ENCODE measurements around the gene PLD4.
"Not testable (repeated sequence)": the region's sequence is repeated elsewhere in the genome, so short reads cannot be mapped to it uniquely, and the experiment has no call there.

The PLD4 gene

GRCh38 chr14:104900639-104901512, 23.8 kb upstream of the PLD4 start:
- DNase-seq = no peak

DNA sequence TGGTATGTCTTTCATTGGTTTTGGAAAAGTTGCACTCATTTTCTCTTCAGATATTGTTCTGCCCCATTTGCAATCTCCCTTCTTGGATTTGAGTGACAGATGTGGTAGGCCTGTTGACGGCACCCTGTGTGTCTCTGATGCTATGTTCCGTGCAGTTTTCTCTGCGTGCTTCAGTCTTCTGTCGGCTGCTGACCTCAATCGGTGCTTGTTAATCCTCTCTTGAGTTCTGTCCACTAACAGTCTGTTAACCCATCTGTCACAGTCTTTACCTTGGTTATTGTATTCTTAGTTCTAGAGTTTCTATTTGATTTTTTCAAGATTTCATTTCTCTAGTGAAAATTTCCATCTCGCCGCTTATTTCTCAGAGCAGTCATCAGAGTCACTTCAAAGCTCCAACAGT, 20.7 kb upstream of the PLD4 start:
- DNase-seq = no peak

GRCh38 chr14:104904650-104905578, 19.8 kb upstream of the PLD4 start:
- not testable (repeated sequence) for DNase-seq

- DNase-seq = not testable (repeated sequence)
Observed at GRCh38 chr14:104905579-104905933, 19.1 kb upstream of the PLD4 start.

- DNase-seq = no peak
Observed at GRCh38 chr14:104908303-104908702, 16.4 kb upstream of the PLD4 start.

DNA sequence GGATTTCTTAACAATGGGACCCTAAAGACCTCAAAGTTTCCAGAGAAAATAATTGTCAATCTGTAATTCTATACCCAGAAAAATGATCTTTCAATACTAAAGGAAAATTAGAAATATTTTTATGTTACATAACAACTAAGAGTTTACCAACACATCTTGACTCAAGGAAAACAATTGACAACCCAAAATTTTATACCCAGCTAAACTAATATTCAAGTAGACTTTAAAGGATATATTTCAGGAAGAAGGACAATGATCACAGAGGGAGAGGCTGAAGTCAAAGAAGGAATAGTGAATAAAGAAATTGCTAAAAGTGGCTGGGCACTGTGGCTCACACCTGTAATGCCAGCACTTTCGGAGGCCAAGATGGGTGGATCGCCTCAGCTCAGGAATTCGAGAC, 12.6 kb upstream of the PLD4 start:
- DNase-seq = no peak

GRCh38 chr14:104913435-104913834, 11.2 kb upstream of the PLD4 start:
- DNase-seq = no peak

DNA sequence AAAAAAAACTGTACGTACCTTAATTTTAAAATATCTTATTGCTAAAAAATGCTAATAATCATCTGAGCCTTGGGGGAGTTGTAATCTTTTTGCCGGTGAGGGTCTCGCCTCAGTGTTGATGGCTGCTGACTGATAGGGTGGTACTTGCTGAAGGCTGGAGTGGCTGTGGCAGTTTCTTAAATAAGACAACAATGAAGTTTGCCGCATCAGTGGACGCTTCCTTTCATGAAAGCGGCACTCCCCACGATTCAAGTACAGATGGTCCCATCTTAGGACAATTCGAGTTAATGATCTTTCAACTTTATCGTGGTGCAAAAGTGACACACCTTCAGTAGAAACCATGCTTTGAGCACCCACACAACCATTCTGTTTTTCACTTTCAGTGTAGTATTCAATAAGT, 7.6 kb upstream of the PLD4 start:
- no peak for DNase-seq

DNA sequence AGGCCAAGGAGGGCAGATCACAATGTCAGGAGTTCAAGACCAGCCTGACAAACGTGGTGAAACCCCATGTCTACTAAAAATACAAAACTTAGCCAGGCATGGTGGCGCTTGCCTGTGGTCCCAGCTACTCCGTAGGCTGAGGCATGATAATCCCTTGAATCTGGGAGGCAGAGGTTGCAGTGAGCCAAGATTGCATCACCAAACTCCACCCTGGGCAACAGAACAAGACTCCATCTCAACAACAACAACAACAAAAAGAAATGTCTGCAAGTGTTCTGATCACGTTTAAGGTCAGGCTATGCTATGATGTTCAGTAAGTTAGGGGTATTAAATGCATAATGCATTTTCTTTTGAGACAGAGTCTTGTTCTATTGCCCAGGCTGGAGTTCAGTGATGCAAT, 6.7 kb upstream of the PLD4 start:
- no peak for DNase-seq

GRCh38 chr14:104919152-104919992, 5.3 kb upstream of the PLD4 start:
- not testable (repeated sequence) for DNase-seq

DNA sequence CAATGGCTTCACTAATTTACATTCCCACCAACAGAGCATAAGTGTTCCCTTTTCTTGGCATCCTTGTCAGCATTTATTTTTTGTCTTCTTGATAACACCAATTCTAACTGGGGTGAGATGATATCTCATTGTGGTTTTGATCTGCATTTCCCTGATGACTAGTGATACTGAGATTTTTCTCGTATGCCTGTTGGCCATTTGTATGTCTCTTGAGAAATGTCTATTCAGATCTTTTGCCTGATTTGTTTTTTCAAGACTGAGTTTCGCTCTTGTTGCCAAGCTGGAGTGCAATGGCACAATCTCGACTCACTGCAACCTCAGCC, 4.7 kb upstream of the PLD4 start:
- DNase-seq = no peak

DNA sequence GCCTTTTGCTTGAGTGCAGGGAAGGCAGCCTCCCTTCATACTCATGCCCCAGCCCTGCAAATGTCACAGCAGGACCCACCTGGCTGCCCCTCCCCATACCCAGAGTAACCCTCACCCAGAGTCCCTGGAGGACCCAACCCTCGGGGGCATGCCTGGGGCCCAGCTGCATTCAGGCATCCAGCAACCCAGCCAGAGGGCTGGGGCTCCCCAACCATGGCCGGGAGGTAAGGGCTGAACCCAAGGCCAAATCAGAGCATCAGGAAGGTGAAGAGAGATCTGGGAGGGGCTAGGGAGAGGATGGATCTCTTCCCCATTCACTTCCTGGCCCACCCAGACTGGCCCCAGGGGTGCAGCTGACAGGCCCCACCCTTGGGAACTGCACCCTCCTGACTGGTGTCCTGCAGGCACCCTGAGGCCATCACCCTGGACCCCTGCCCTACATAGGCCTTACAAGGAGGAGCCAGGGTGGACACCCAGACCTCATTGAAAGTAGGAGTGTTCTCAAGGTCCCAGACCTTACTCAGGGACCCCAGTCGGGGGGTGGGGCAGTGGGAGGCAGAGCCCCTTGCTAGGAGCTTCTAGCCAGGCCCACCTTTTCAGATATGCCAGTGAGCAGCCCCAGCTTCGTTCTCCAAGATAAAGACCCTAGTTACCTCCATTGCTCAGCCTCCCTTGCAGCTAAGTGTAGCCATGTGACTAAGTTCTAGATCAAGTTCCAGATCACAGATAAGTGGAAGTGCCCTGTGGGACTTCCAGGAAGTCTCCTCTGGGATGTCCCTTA, 849 bp upstream of the PLD4 start:
- no peak for DNase-seq

DNA sequence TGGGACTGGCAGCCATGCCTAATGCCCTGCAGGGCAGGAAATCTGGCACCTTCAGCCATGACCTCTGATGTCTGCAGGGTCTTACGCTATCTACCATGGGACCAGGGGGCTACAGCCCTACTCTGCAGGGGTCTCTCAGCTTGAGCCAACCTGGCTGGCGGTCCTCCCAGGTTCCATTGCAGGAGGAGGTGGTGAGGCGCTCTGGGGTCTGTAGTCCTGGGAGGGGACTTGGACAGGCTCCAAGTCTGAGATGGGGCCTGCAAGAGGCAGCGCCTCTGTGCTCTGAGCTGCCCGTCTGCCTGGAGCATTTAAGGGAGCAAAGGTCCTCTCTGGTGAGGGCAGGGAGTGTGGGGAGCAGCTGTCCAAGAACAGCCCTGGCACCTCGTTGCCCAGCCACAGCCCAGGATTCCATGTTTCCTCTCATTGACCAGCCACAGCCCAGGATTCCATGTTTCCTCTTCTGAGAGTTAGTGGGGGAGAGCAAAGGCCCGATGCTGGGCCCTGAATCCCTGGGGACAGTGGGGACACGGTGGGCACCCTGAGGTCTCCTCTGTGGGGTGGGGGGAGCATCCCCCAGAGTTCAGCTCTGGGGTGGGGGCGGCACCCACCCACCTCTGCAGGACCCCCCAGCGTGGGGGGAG, 655 bp downstream of the PLD4 start:
- no peak for DNase-seq

DNA sequence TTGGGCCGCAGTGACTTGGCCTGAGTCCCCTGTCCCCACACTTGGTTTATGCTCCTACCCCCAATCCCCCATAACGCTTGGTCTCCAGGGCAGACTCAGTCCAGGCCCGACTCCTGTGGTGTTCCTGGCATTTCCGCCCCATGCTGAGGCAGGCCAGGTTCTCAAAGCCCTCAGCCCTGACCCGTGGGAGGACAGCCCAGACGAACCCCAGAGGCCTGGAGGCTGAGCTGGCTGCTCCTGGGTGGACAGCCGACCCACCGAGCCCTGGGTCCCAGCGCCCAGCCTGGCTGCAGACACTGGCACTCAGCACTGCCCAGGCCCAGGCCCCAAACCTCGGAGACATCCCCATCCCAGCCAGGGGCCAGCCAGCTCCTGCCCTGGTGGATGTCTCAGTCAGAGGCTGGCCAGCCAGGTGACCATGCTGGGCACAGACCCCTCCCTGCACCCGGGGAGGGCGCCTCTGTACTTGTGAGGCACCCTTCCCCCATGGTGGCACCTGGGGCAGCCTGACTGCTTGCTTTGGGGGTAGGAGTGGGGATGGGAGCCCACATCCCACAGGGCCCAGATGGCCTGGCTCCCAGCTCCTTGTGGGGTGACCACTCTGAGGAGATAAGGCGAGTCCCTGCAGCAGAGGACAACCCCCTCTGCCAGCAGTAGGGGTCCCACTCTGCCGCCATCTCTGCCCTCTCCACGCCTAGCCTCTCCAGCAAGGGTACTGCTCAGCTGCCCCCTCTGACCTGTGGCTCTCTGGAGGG, 1.4 kb downstream of the PLD4 start:
- DNase-seq = no peak

DNA sequence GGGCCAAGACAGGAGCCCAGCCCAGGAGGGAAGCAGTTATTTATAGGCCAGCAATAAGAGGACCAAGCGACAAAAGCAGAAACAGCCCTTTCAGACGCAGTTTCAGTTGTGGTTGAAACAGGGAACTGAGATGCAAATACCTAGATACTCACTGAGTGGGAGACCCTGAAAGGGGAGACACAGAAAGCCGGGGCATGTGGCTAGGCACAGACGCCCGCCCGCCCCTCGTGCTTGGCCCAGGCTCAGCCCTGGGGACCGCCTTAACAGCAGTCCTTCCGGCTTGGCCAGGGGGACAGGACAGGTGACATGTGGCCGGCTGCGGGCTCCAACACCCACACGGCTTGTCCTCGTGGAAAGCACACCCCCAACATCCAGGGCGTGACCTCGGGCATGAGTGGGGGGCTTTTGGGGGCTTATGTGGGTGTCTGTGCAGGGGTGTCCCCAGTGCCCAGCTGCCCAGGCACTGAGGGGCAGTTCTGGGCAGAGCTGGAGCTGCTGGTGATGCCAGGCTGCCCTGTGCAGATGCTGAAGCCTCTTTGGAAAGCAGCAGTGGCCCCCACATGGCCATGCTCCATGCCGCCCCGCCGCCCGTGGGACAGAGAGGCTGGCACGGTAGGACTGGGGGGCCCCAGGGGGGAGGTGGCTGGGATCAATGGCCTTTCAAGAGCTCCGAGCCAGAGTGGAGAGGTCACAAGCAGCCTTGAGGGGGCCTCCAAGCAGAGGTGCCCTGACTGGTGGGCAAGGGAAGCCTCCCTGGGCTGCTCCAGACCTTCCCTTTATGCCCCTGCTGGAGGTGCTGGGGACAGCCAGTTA, 2.1 kb downstream of the PLD4 start:
- peak; percentile 72 to 78 for DNase-seq

DNA sequence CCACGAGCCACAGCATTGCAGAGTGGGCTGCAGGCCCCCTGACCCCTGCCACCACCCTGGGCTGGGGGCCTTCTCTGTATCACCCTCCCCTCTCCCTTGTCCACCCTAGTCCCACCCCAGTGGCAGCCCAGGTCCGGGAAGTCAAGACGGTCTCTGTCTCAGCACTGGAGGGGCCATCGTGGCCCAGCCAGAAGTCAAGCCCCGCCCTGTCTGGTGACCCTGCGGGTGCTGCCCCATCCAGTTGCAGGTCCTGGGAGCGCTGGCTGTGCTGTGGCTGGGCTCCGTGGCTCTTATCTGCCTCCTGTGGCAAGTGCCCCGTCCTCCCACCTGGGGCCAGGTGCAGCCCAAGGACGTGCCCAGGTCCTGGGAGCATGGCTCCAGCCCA, 2.7 kb downstream of the PLD4 start:
- DNase-seq = no peak

DNA sequence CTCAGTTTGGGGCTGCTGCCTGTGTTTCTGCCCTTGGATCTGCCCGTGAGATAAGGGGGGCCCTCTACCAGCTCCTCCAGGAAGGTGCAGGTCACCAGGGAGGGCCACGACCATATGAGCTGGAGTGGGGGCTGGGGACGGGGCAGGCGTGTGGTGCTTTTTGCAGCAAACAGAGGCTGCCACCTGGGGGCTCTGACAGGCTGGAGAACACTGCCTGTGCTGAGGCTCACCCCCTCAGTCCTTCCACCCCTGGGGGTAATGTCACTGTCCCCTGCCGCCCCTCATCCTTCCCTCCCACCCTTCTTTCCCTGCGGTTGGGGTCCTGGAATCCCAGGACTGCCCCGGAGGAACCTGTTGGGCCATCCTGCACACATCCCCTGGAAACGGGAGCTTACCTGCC, 3.2 kb downstream of the PLD4 start:
- no peak for DNase-seq

- DNase-seq = no peak
Observed at GRCh38 chr14:104928391-104929133, 3.9 kb downstream of the PLD4 start.

Data from inflammatory macrophage (primary cell).